GM13977 (cell line): ENCODE data around the gene LCE1E.

Source experiments
- DNase-seq: peaks from one replicate; pipeline ENCODE4 v3.0.0; 2012; ENCODE audit warnings: low spot score
- CTCF ChIP-seq: IDR thresholded peaks from 2 replicates; pipeline ENCODE4 v1.5.1; 2012; ENCODE audit warnings: mild to moderate bottlenecking, control low read depth; ENCODE audit not compliant: insufficient read depth; ENCODE audit errors: extremely low read depth, missing control alignments
- in situ Hi-C: fragments of 300-500 bp; cut with MboI; formaldehyde crosslinking; loops from one replicate; pipeline ENCODE4 v1.12.0; 2022; ENCODE audit warnings: low sequenced_read_pairs, low pct_unique_long_range_greater_than_20kb, mixed read lengths, inconsistent platforms; ENCODE audit not compliant: unreplicated experiment

LCE1E gene

GRCh38 chr1:152745765-152746444 is 40.2 kb upstream of the LCE1E start:
- in situ Hi-C loops, result no loop called here
- no peak for TF ChIP-seq CTCF
- DNase-seq, result no peak

- in situ Hi-C loops, result no loop called here
- no peak for DNase-seq
- no peak for TF ChIP-seq CTCF
Measured at GRCh38 chr1:152747831-152748230, 38.2 kb upstream of the LCE1E start.

- TF ChIP-seq CTCF, result no peak
- no peak for DNase-seq
- in situ Hi-C loops, result no loop called here
Measured at GRCh38 chr1:152752225-152752624, 33.8 kb upstream of the LCE1E start.

GRCh38 chr1:152753586-152753985 is 32.5 kb upstream of the LCE1E start:
- no peak for DNase-seq
- no peak for TF ChIP-seq CTCF
- in situ Hi-C loops, result no loop called here

GRCh38 chr1:152756872-152757271 is 29.2 kb upstream of the LCE1E start:
- no peak for DNase-seq
- TF ChIP-seq CTCF, result no peak
- in situ Hi-C loops, result no loop called here

GRCh38 chr1:152757747-152758146 is 28.3 kb upstream of the LCE1E start, which contains the start of gene KPRP:
TSS of gene KPRP (plus strand) at chr1:152758025. CDS start at chr1:152759589, 1,564 bp downstream.
- no peak for DNase-seq
- TF ChIP-seq CTCF, result no peak
- in situ Hi-C loops, result no loop called here
